Measurements from ENCODE around the gene CRYBG1. TPM values are rescaled to one million over a fixed set of nuclear protein-coding genes. Genes with fewer than 3 reads are reported as not detected.

Gene CRYBG1
- total RNA-seq, 1 experiment from 2014 or later: 10.1 TPM

- no peaks in the 10 kb centered on the region for H3K36me3 Mint-ChIP-seq
- POLR2A ChIA-PET: no interaction called here
- CTCF ChIA-PET: interaction anchor here (0.6 kb wide), 1 partner anchor 43 kb away, joined by 4 read pairs; no protein-coding TSS in a partner anchor
Measured at GRCh38 chr6:106520711-106521401, 160.3 kb downstream of the CRYBG1 start.

More at GRCh38 chr6:106520711-106521401, 160.3 kb downstream of the CRYBG1 start:
- no peaks in the 10 kb centered on the region for H3K27me3 Mint-ChIP-seq (ENCODE audit: low read depth)
- no peaks in the 10 kb centered on the region for H3K4me1 Mint-ChIP-seq
- ATAC-seq (no peak), DNase-seq (ENCODE audit: low spot score) (no peak)
- no peak overlapping the region for H3K27ac Mint-ChIP-seq
- H3K4me3 Mint-ChIP-seq: no peak overlapping the region
- TF ChIP-seq ZNF317 (CRISPR knock-in tag; IDR thresholded peaks at IDR 0.05; ENCODE audit: borderline replicate concordance, low read depth) (no peak), NFE2L1 (CRISPR knock-in tag; IDR thresholded peaks at IDR 0.05) (no peak), IRF2 (CRISPR knock-in tag; IDR thresholded peaks at IDR 0.05; ENCODE audit: borderline replicate concordance, low read depth) (no peak), ATF2 (CRISPR knock-in tag; IDR thresholded peaks at IDR 0.05; ENCODE audit: borderline replicate concordance, low read depth) (no peak), ZNF121 (CRISPR knock-in tag; IDR thresholded peaks at IDR 0.05) (no peak), MAX (CRISPR knock-in tag; IDR thresholded peaks at IDR 0.05) (no peak), ARID4B (CRISPR knock-in tag; IDR thresholded peaks at IDR 0.05; ENCODE audit: borderline replicate concordance) (no peak), CBFB (CRISPR knock-in tag; IDR thresholded peaks at IDR 0.05; ENCODE audit: low read depth) (no peak), AFF4 (CRISPR knock-in tag; IDR thresholded peaks at IDR 0.05; ENCODE audit: borderline replicate concordance) (no peak), PRRX2 (CRISPR knock-in tag; IDR thresholded peaks at IDR 0.05) (no peak), SP1 (CRISPR knock-in tag; conservative IDR thresholded peaks at IDR 0.05) (no peak)
- H3K9me3 Mint-ChIP-seq: no peaks in the 10 kb centered on the region

All from WTC11 (cell line).